Neural cell (in vitro differentiated cells): ENCODE data around the gene TAB2.

ENCODE experiments used
- CTCF ChIP-seq: fragments of 450-650 bp; IDR thresholded peaks from 2 replicates; pipeline ENCODE4 v1.5.1; 2014; ENCODE audit warnings: antibody characterized with exemption, mild to moderate bottlenecking, moderate library complexity; ENCODE audit not compliant: poor library complexity, severe bottlenecking
- EP300 ChIP-seq: fragments of 450-650 bp; conservative IDR thresholded peaks from 2 replicates; pipeline ENCODE4 v1.6.1; 2014; ENCODE audit warnings: antibody characterized with exemption, mild to moderate bottlenecking, moderate library complexity; ENCODE audit not compliant: poor library complexity, severe bottlenecking
- MXI1 ChIP-seq: fragments of 450-650 bp; conservative IDR thresholded peaks from 2 replicates; pipeline ENCODE4 v1.6.1; 2014; ENCODE audit warnings: antibody characterized with exemption, mild to moderate bottlenecking; ENCODE audit not compliant: poor library complexity, severe bottlenecking
- POLR2AphosphoS5 ChIP-seq: IDR thresholded peaks from 2 replicates; pipeline ENCODE4 v1.6.1; 2012
- RAD21 ChIP-seq: fragments of 450-650 bp; conservative IDR thresholded peaks from 2 replicates; pipeline ENCODE4 v1.6.1; 2014; ENCODE audit warnings: antibody characterized with exemption, mild to moderate bottlenecking, moderate library complexity
- TF ChIP-seq, protein P1 (sequence below): IDR thresholded peaks from 2 replicates; pipeline ENCODE4 v1.6.1; 2012; ENCODE audit warnings: borderline replicate concordance

- TF ChIP-seq EP300, result no peak
- TF ChIP-seq, protein P1, sequence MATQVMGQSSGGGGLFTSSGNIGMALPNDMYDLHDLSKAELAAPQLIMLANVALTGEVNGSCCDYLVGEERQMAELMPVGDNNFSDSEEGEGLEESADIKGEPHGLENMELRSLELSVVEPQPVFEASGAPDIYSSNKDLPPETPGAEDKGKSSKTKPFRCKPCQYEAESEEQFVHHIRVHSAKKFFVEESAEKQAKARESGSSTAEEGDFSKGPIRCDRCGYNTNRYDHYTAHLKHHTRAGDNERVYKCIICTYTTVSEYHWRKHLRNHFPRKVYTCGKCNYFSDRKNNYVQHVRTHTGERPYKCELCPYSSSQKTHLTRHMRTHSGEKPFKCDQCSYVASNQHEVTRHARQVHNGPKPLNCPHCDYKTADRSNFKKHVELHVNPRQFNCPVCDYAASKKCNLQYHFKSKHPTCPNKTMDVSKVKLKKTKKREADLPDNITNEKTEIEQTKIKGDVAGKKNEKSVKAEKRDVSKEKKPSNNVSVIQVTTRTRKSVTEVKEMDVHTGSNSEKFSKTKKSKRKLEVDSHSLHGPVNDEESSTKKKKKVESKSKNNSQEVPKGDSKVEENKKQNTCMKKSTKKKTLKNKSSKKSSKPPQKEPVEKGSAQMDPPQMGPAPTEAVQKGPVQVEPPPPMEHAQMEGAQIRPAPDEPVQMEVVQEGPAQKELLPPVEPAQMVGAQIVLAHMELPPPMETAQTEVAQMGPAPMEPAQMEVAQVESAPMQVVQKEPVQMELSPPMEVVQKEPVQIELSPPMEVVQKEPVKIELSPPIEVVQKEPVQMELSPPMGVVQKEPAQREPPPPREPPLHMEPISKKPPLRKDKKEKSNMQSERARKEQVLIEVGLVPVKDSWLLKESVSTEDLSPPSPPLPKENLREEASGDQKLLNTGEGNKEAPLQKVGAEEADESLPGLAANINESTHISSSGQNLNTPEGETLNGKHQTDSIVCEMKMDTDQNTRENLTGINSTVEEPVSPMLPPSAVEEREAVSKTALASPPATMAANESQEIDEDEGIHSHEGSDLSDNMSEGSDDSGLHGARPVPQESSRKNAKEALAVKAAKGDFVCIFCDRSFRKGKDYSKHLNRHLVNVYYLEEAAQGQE, result no peak
- no peak for TF ChIP-seq RAD21
- TF ChIP-seq CTCF, result no peak
- TF ChIP-seq MXI1, result no peak
- no peak for TF ChIP-seq POLR2AphosphoS5
These were observed 72.2 kb downstream of the TAB2 start for GRCh38 chr6:149389509-149390297.
